Ovary (tissue), 9 donors: ENCODE results near the gene TST. TPM values are rescaled to one million over a fixed set of nuclear protein-coding genes. Genes with fewer than 3 reads are reported as not detected.
A peak's percentile ranks its signal among the peaks of the same experiment; 100 is the strongest.

Experiments used
- DNase-seq, 5 donors: peaks; one replicate each; pipeline ENCODE4 v3.0.0-alpha.2; 2019 to 2020
- H3K27ac ChIP-seq, 2 donors: fragments of 200-600 bp; one replicate each; pipeline versions ENCODE4 v1.5.1 to v1.8.0; 2019 to 2022
- H3K27me3 ChIP-seq: fragments of 200-600 bp; one replicate; pipeline ENCODE4 v1.8.0; 2022
- H3K36me3 ChIP-seq: fragments of 200-600 bp; sonication (generic); one replicate; pipeline ENCODE4 v1.5.1; 2019
- H3K4me1 ChIP-seq: one replicate; pipeline ENCODE4 v1.8.1; 2013; ENCODE audit warnings: mild to moderate bottlenecking, moderate library complexity; ENCODE audit not compliant: insufficient read depth
- H3K4me3 ChIP-seq: fragments of 200-600 bp; sonication (generic); one replicate; pipeline ENCODE4 v1.5.1; 2017
- H3K9me3 ChIP-seq, 2 donors: fragments of 200-600 bp in 1 of 2; sonication (generic) in 1 of 2; one replicate each; pipeline versions ENCODE4 v1.5.1 to v1.8.1; 2013 to 2019; ENCODE audit warnings: mild to moderate bottlenecking in 1 of 2, moderate library complexity in 1 of 2
- CTCF ChIP-seq, 3 donors: fragments of 450-650 bp in 2 of 3; fragments of 200-600 bp in 1 of 3; IDR thresholded peaks; one replicate each; pipeline versions ENCODE4 v1.5.1 to v1.8.0; 2016 to 2022; ENCODE audit warnings: antibody characterized with exemption in 3 of 3, mild to moderate bottlenecking in 1 of 3
- EP300 ChIP-seq: sonication (generic); formaldehyde crosslinking; IDR thresholded peaks from one replicate; pipeline ENCODE4 v1.6.1; 2017; ENCODE audit warnings: antibody characterized with exemption
- POLR2A ChIP-seq: fragments of 450-650 bp; IDR thresholded peaks from one replicate; pipeline ENCODE4 v1.6.1; 2017; ENCODE audit warnings: antibody characterized with exemption, mild to moderate bottlenecking, moderate library complexity
- WGBS, 3 donors: extraction: QIAGEN DNeasy Blood & Tissue Kit in 1 of 3; methylation state at CpG; one replicate each; pipeline versions ENCODE4 v1.1.5 to v1.1.7; 2013 to 2017; 5-methylcytosine and 5-hydroxymethylcytosine counted together
- intact Hi-C, 4 donors: fragments of 100-400 bp; cut with DNase I; formaldehyde crosslinking; loops; one replicate each; pipeline versions ENCODE4 v1.11.0 to v1.15.1; 2022 to 2023
- polyA plus RNA-seq, 2 donors: library from polyadenylated mRNA; stranded (reverse); fragments of 200-250 nt in 1 of 2; fragments of 350-450 nt in 1 of 2; fragmentation: Illumina TruSeq in 1 of 2; extraction: RNeasy Lipid Tissue Mini Kit (QIAGEN cat#74804) in 1 of 2; gene quantifications; one replicate each; pipeline ENCODE4 v1.2.3, GENCODE V29; 2013 to 2014
- total RNA-seq, 7 donors: library from RNA; depleted of rRNA in 2 of 7; stranded (reverse); fragments of >200 nt in 2 of 7; fragmentation: NEBNext Ultra II Directional in 3 of 7; extraction: Animal tissue kit (Norgen Biotek cat#: 25700) in 3 of 7; gene quantifications; one replicate each; pipeline versions ENCODE4 v1.1.0 to v1.2.4, GENCODE V29; 2016 to 2023
- donor health status: DM: no; HTN: no; CAD: no; lungs with moderate emphysema.
- donor health status: DM: no; HTN: no; CAD: no.
- donor health status: Bipolar disorder and iron deficiency.
- donor health status: DM: yes; HTN: yes; CAD: no.
- donor health status: DM: no; HTN: no; CAD: no.
- donor health status: DM: yes; HTN: yes; CAD: no.

TST gene
- total and polyA plus RNA-seq, 9 donors = 6.4 to 59.9 (median 42.4) TPM

- H3K9me3 ChIP-seq = no peaks in the 10 kb centered on the region
- WGBS, 3 donors = 23 to 35% (median 28%) methylated on average over 17 of the region's 17 CpGs
- TF ChIP-seq CTCF (IDR thresholded peaks at IDR 0.05) = peak in 2 of 3 donors; percentile 18 to 20
- no peak for TF ChIP-seq POLR2A
- TF ChIP-seq EP300 = no peak
- H3K36me3 ChIP-seq = no peaks in the 10 kb centered on the region
- peak in 2 of 5 donors; percentile 53 to 68 for DNase-seq
- H3K4me3 ChIP-seq = no peak overlapping the region
- no peak overlapping the region for H3K27ac ChIP-seq
- no peaks in the 10 kb centered on the region for H3K27me3 ChIP-seq
- no peaks in the 10 kb centered on the region for H3K4me1 ChIP-seq
- intact Hi-C loops = loop anchor here in 1 of 4 donors (10.0 kb wide), 1 partner anchor 259 kb away; no protein-coding TSS in a partner anchor
Observed at GRCh38 chr22:37043828-37044538, 24.7 kb upstream of the TST start.

- DNase-seq = no peak
- Histone ChIP-seq H3K36me3 (no peaks in the 10 kb centered on the region), H3K9me3 (no peaks in the 10 kb centered on the region), H3K27ac (no peak overlapping the region), H3K4me3 (no peak overlapping the region), H3K4me1 (no peaks in the 10 kb centered on the region), H3K27me3 (no peaks in the 10 kb centered on the region)
- 61 to 79% (median 62%) methylated on average over 7 of the region's 7 CpGs for WGBS, 3 donors
- TF ChIP-seq CTCF (IDR thresholded peaks at IDR 0.05) = no peak
- no peak for TF ChIP-seq EP300
- no peak for TF ChIP-seq POLR2A
- intact Hi-C loops = loop anchor here in 1 of 4 donors (10.0 kb wide), 1 partner anchor 259 kb away; no protein-coding TSS in a partner anchor
Observed at GRCh38 chr22:37043209-37043827, 24.1 kb upstream of the TST start.

GRCh38 chr22:37039466-37039865 is 20.2 kb upstream of the TST start:
- no peak for DNase-seq
- H3K27me3 ChIP-seq = no peaks in the 10 kb centered on the region
- intact Hi-C loops = no loop called here

GRCh38 chr22:37037669-37038068 is 18.4 kb upstream of the TST start:
- Histone ChIP-seq H3K9me3 (no peaks in the 10 kb centered on the region), H3K4me1 (peaks cover under 1% of the 10 kb centered on the region), H3K36me3 (no peaks in the 10 kb centered on the region), H3K27me3 (no peaks in the 10 kb centered on the region), H3K4me3 (no peak overlapping the region), H3K27ac (no peak overlapping the region)
- 47 to 58% (median 57%) methylated on average over 14 of the region's 14 CpGs for WGBS, 3 donors
- TF ChIP-seq POLR2A = no peak
- no peak for TF ChIP-seq EP300
- TF ChIP-seq CTCF (IDR thresholded peaks at IDR 0.05) = no peak
- intact Hi-C loops = no loop called here
- DNase-seq = no peak

More at GRCh38 chr22:37039466-37039865, 20.2 kb upstream of the TST start:
- whole genome bisulfite sequencing, 3 donors = 59 to 72% (median 72%) methylated on average over 2 of the region's 2 CpGs
- TF ChIP-seq CTCF (IDR thresholded peaks at IDR 0.05) (no peak), EP300 (no peak), POLR2A (no peak)
- Histone ChIP-seq H3K36me3 (no peaks in the 10 kb centered on the region), H3K4me1 (no peaks in the 10 kb centered on the region), H3K9me3 (no peaks in the 10 kb centered on the region), H3K4me3 (no peak overlapping the region), H3K27ac (no peak overlapping the region)
